ENCODE results near the gene FAM53A. TPM values are rescaled to one million over a fixed set of nuclear protein-coding genes. Genes with fewer than 3 reads are reported as not detected.
A peak's percentile ranks its signal among the peaks of the same experiment; 100 is the strongest.

The FAM53A gene
- total and polyA plus RNA-seq, 2 of the 13 experiments (the other 11 are each of a cell fraction or from before 2014, with no cell fraction given), result 0.48 to 1.1 TPM

DNA sequence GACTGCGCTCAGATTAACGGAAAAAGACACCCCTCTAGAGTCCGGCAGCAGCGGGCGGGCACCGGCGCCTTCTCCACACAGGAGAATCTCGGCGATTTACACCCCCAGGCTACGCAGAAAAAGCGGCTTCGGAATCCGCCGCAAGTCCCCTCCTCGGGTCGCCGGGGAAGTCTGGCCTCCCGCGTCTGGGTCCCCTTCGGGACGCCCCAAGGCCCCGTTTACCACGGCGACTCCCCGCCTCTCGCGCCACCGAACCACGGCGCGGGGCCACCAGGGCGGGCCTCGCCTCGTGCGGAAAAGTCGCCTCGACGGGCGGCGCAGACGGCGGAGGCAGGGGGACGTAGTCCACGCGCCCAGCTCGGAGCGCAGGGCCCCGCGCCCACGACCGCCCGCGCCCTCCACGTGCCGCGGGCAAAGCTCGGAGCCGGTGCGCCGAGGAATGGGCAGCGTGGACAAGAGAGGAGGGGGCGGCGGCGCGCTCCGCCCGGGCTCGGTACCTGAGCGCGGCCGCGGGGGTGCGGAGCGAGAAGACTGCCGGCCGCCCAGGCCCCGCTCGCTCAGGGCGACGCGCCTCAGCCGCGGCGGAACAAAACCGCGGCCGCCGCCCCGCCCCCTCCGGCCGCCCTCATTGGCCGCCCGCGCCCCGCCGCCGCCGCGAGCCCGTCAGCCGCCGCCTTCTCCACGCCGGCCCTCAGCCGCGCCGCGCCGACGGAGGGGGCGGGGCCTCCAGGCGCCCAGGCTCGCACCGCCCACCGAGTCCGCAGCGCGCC, at the start of gene FAM53A (continued):
- TF ChIP-seq, protein P1, sequence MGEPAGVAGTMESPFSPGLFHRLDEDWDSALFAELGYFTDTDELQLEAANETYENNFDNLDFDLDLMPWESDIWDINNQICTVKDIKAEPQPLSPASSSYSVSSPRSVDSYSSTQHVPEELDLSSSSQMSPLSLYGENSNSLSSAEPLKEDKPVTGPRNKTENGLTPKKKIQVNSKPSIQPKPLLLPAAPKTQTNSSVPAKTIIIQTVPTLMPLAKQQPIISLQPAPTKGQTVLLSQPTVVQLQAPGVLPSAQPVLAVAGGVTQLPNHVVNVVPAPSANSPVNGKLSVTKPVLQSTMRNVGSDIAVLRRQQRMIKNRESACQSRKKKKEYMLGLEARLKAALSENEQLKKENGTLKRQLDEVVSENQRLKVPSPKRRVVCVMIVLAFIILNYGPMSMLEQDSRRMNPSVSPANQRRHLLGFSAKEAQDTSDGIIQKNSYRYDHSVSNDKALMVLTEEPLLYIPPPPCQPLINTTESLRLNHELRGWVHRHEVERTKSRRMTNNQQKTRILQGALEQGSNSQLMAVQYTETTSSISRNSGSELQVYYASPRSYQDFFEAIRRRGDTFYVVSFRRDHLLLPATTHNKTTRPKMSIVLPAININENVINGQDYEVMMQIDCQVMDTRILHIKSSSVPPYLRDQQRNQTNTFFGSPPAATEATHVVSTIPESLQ (CRISPR knock-in tag; conservative IDR thresholded peaks at IDR 0.05), result no peak
- TF ChIP-seq ESRRA (CRISPR knock-in tag; IDR thresholded peaks at IDR 0.05; ENCODE audit: low read depth), result no peak
- TF ChIP-seq, protein P2, sequence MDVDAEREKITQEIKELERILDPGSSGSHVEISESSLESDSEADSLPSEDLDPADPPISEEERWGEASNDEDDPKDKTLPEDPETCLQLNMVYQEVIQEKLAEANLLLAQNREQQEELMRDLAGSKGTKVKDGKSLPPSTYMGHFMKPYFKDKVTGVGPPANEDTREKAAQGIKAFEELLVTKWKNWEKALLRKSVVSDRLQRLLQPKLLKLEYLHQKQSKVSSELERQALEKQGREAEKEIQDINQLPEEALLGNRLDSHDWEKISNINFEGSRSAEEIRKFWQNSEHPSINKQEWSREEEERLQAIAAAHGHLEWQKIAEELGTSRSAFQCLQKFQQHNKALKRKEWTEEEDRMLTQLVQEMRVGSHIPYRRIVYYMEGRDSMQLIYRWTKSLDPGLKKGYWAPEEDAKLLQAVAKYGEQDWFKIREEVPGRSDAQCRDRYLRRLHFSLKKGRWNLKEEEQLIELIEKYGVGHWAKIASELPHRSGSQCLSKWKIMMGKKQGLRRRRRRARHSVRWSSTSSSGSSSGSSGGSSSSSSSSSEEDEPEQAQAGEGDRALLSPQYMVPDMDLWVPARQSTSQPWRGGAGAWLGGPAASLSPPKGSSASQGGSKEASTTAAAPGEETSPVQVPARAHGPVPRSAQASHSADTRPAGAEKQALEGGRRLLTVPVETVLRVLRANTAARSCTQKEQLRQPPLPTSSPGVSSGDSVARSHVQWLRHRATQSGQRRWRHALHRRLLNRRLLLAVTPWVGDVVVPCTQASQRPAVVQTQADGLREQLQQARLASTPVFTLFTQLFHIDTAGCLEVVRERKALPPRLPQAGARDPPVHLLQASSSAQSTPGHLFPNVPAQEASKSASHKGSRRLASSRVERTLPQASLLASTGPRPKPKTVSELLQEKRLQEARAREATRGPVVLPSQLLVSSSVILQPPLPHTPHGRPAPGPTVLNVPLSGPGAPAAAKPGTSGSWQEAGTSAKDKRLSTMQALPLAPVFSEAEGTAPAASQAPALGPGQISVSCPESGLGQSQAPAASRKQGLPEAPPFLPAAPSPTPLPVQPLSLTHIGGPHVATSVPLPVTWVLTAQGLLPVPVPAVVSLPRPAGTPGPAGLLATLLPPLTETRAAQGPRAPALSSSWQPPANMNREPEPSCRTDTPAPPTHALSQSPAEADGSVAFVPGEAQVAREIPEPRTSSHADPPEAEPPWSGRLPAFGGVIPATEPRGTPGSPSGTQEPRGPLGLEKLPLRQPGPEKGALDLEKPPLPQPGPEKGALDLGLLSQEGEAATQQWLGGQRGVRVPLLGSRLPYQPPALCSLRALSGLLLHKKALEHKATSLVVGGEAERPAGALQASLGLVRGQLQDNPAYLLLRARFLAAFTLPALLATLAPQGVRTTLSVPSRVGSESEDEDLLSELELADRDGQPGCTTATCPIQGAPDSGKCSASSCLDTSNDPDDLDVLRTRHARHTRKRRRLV (CRISPR knock-in tag; IDR thresholded peaks at IDR 0.05), result no peak
- no peak for TF ChIP-seq THYN1 (CRISPR knock-in tag; IDR thresholded peaks at IDR 0.05; ENCODE audit: borderline replicate concordance, low read depth)
- no peak for TF ChIP-seq ZNF124 (CRISPR knock-in tag; IDR thresholded peaks at IDR 0.05)
- no peak for TF ChIP-seq ISL2 (CRISPR knock-in tag; IDR thresholded peaks at IDR 0.05)
- TF ChIP-seq, protein P3, sequence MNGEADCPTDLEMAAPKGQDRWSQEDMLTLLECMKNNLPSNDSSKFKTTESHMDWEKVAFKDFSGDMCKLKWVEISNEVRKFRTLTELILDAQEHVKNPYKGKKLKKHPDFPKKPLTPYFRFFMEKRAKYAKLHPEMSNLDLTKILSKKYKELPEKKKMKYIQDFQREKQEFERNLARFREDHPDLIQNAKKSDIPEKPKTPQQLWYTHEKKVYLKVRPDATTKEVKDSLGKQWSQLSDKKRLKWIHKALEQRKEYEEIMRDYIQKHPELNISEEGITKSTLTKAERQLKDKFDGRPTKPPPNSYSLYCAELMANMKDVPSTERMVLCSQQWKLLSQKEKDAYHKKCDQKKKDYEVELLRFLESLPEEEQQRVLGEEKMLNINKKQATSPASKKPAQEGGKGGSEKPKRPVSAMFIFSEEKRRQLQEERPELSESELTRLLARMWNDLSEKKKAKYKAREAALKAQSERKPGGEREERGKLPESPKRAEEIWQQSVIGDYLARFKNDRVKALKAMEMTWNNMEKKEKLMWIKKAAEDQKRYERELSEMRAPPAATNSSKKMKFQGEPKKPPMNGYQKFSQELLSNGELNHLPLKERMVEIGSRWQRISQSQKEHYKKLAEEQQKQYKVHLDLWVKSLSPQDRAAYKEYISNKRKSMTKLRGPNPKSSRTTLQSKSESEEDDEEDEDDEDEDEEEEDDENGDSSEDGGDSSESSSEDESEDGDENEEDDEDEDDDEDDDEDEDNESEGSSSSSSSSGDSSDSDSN (CRISPR knock-in tag; IDR thresholded peaks at IDR 0.05), result peak; percentile 31; the same call in 1 of the 2 replicates
- no peak for TF ChIP-seq HNRNPUL1 (IDR thresholded peaks at IDR 0.05; ENCODE audit: low read depth, low read length)
- no peak for TF ChIP-seq CEBPG (CRISPR knock-in tag; IDR thresholded peaks at IDR 0.05)
- 0 out of 2 replicates have a peak, but pooled peaks have one; percentile 22 for TF ChIP-seq SP4 (CRISPR knock-in tag; IDR thresholded peaks at IDR 0.05)
- no peak for TF ChIP-seq ZNF263 (CRISPR knock-in tag; IDR thresholded peaks at IDR 0.05)
- TF ChIP-seq ZNF724P (CRISPR knock-in tag; IDR thresholded peaks at IDR 0.05; ENCODE audit: borderline replicate concordance), result peak; percentile 26; the same call in 1 of the 2 replicates
- TF ChIP-seq ZNF530 (CRISPR knock-in tag; IDR thresholded peaks at IDR 0.05; ENCODE audit: low read depth), result no peak
- no peak for TF ChIP-seq FOXA3 (CRISPR knock-in tag; IDR thresholded peaks at IDR 0.05)
- TF ChIP-seq, protein P4, sequence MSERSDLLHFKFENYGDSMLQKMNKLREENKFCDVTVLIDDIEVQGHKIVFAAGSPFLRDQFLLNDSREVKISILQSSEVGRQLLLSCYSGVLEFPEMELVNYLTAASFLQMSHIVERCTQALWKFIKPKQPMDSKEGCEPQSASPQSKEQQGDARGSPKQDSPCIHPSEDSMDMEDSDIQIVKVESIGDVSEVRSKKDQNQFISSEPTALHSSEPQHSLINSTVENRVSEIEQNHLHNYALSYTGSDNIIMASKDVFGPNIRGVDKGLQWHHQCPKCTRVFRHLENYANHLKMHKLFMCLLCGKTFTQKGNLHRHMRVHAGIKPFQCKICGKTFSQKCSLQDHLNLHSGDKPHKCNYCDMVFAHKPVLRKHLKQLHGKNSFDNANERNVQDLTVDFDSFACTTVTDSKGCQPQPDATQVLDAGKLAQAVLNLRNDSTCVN (CRISPR knock-in tag; IDR thresholded peaks at IDR 0.05; ENCODE audit: borderline replicate concordance), result no peak
- no peak for TF ChIP-seq ZNF235 (CRISPR knock-in tag; IDR thresholded peaks at IDR 0.05; ENCODE audit: borderline replicate concordance)
- no peak for TF ChIP-seq GTF2F1 (IDR thresholded peaks at IDR 0.05; ENCODE audit: low read length)
- no peak for TF ChIP-seq ZNF749 (CRISPR knock-in tag; IDR thresholded peaks at IDR 0.05; ENCODE audit: borderline replicate concordance)
- no peak for TF ChIP-seq HMGA1 (CRISPR knock-in tag; conservative IDR thresholded peaks at IDR 0.05)

Measured in HepG2 (cell line).